Glutamatergic neuron (in vitro differentiated cells): Measurements from ENCODE around the gene PAK1. TPM values are rescaled to one million over a fixed set of nuclear protein-coding genes. Genes with fewer than 3 reads are reported as not detected.

Source experiments
- DNase-seq: peaks from one replicate; pipeline ENCODE4 v3.0.0; 2022
- H3K27ac Mint-ChIP-seq: one replicate; pipeline ENCODE4 v1.8.0; 2020; ENCODE audit warnings: mild to moderate bottlenecking, mixed read lengths, inconsistent platforms; ENCODE audit not compliant: unreplicated experiment
- H3K27me3 Mint-ChIP-seq: one replicate; pipeline ENCODE4 v1.8.0; 2020; ENCODE audit warnings: mild to moderate bottlenecking, moderate library complexity, mixed read lengths, inconsistent platforms; ENCODE audit not compliant: unreplicated experiment
- H3K36me3 Mint-ChIP-seq: one replicate; pipeline ENCODE4 v1.8.0; 2020; ENCODE audit warnings: mild to moderate bottlenecking, mixed read lengths, inconsistent platforms; ENCODE audit not compliant: unreplicated experiment
- H3K4me1 Mint-ChIP-seq: one replicate; pipeline ENCODE4 v1.8.0; 2020; ENCODE audit warnings: mild to moderate bottlenecking, low read depth, mixed read lengths, inconsistent platforms; ENCODE audit not compliant: unreplicated experiment
- H3K4me3 Mint-ChIP-seq: one replicate; pipeline ENCODE4 v1.8.0; 2020; ENCODE audit warnings: mild to moderate bottlenecking, mixed read lengths, inconsistent platforms; ENCODE audit not compliant: unreplicated experiment
- H3K9me3 Mint-ChIP-seq: one replicate; pipeline ENCODE4 v1.8.0; 2020; ENCODE audit warnings: mild to moderate bottlenecking, moderate library complexity, mixed read lengths, inconsistent platforms; ENCODE audit not compliant: unreplicated experiment
- total RNA-seq: library from RNA; stranded (reverse); fragmentation: NEBNext Ultra II Directional; extraction: Animal tissue kit (Norgen Biotek cat#: 25700); gene quantifications from one replicate; pipeline ENCODE4 v1.2.1, GENCODE V29; 2021; ENCODE audit not compliant: unreplicated experiment
- TF ChIP-seq, protein P1 (sequence below): fragments of 200-600 bp; sonication (generic); IDR thresholded peaks from one replicate; pipeline ENCODE4 v1.5.0; 2021; ENCODE audit not compliant: partially characterized antibody, unreplicated experiment

Gene PAK1
- total RNA-seq, 1 donor from 2014 or later: 126 TPM

DNA sequence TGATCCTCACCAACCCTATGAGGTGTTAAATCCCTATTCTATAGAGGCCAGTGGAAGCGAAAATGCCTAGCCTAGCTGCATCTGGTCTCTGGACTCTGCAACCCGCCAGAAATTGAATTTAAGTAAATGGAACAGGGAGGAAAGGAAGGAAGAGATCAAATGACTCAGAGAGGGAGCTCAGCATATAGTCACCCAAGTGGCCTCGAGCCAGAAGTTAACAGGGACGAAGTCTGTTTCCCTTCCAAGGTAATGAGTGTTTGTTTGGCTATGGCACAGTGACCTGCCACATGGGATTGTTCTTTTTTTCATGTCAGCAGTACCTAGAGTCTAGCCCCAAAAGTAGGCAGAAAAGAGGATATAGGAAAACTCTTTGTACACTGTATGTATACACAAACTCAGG, 66.3 kb downstream of the PAK1 start:
- TF ChIP-seq, protein P1, sequence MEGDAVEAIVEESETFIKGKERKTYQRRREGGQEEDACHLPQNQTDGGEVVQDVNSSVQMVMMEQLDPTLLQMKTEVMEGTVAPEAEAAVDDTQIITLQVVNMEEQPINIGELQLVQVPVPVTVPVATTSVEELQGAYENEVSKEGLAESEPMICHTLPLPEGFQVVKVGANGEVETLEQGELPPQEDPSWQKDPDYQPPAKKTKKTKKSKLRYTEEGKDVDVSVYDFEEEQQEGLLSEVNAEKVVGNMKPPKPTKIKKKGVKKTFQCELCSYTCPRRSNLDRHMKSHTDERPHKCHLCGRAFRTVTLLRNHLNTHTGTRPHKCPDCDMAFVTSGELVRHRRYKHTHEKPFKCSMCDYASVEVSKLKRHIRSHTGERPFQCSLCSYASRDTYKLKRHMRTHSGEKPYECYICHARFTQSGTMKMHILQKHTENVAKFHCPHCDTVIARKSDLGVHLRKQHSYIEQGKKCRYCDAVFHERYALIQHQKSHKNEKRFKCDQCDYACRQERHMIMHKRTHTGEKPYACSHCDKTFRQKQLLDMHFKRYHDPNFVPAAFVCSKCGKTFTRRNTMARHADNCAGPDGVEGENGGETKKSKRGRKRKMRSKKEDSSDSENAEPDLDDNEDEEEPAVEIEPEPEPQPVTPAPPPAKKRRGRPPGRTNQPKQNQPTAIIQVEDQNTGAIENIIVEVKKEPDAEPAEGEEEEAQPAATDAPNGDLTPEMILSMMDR: no peak
- Mint-ChIP-seq H3K36me3 (no peaks in the 10 kb centered on the region), H3K4me1 (peaks cover 41% of the 10 kb centered on the region), H3K9me3 (peaks cover 5% of the 10 kb centered on the region), H3K27me3 (no peaks in the 10 kb centered on the region), H3K4me3 (no peak overlapping the region), H3K27ac (peak overlapping the region; percentile 16)
- no peak for DNase-seq

DNA sequence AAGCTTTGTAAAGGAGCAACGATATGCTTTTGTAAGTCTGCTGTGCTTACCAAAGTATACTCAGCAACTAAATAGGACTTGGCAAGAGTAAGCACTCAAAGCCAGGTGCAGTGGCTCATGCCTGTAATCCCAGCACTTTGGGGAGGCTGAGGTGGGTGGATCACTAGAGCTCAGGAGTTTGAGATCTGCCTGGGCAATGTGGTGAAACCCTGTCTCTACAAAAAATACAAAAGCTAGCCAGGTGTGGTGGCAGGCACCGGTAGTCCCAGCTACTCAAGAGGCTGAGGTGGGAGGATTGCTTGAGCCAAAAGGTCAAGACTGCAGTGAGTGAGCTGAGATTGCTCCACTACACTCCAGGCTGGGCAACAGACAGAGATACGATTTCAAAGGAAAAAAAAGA, 67.5 kb downstream of the PAK1 start:
- Mint-ChIP-seq H3K9me3 (peaks cover 6% of the 10 kb centered on the region), H3K4me3 (no peak overlapping the region), H3K36me3 (no peaks in the 10 kb centered on the region), H3K27me3 (no peaks in the 10 kb centered on the region), H3K4me1 (peaks cover 44% of the 10 kb centered on the region), H3K27ac (no peak overlapping the region)
- DNase-seq: no peak
- TF ChIP-seq, protein P1: no peak

DNA sequence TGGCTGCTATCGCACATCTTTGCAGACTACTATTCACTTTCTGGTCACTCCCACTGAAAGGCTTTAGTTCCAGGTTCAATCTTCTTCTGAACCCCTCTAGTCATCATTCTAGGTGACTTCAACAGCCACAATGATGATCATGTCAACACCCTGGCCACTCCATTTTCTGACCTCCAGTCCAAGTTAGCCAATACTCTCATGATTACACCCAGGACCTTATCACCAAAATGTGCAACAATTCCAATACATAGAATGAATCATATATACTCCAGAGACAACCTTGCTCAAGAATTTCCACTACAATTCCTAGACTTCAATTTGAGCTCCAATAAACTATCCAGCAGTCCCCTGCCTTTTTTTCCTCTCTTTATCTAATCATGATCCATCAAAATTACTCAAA, 70.7 kb downstream of the PAK1 start:
- DNase-seq: no peak
- Mint-ChIP-seq H3K27ac (no peak overlapping the region), H3K36me3 (no peaks in the 10 kb centered on the region), H3K27me3 (peaks cover 2% of the 10 kb centered on the region), H3K9me3 (peaks cover 1% of the 10 kb centered on the region), H3K4me1 (peaks cover 48% of the 10 kb centered on the region), H3K4me3 (no peak overlapping the region)
- TF ChIP-seq, protein P1: no peak

DNA sequence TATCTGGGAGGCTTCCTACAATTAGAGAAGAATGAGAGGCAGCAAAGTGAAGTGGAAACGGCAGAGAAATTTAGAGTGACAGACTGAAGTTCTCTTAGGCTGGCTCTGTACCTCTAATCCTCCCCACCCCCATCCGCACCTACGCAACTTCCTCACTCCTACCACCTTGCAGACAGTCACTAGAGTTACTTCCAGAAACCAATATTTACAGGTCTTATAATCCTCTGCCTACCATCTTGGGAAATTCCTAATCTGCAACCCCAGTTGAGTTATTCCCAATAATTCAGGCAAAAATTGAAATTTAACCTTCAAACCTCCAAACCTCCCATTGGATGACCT, 71.7 kb downstream of the PAK1 start:
- Mint-ChIP-seq H3K9me3 (peaks cover 1% of the 10 kb centered on the region), H3K4me1 (peaks cover 39% of the 10 kb centered on the region), H3K27ac (peak overlapping the region; percentile 20), H3K4me3 (no peak overlapping the region), H3K27me3 (peaks cover 2% of the 10 kb centered on the region), H3K36me3 (no peaks in the 10 kb centered on the region)
- no peak for DNase-seq
- TF ChIP-seq, protein P1: no peak

DNA sequence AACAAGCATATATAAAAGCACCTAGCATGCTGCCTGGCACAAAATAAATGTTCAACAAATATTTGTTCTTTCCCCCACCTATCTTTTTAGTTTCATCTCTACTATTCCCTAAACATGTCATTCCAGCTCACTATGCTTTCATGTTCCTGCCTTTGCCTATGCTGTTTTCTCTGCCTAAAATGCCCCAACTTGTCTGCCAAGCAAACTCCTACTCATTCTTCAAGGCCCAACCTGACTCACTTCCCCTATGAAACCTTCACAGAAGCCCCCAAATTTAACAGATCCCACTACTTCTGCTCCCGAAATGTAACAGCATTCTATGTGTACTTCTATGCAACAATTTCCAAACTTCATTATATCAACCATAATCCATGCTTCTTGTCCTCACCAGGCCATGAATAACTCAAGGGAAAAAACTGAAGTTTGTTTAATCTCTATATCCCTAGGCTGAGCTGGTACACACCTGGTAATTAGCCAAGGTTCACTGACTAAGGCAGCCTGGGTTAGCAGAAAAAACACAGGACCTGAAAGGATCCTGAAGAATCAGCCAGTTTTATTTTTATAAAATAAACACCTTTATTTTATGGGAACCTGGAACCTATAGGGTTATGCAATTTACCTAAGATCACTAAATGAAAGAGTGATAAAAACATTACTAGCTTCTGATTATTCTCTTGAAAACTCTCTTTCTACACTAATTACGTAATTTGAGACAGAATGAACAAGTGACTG, 72.2 kb downstream of the PAK1 start:
- Mint-ChIP-seq H3K36me3 (no peaks in the 10 kb centered on the region), H3K27ac (peak overlapping the region; percentile 46), H3K27me3 (peaks cover 2% of the 10 kb centered on the region), H3K4me3 (no peak overlapping the region), H3K4me1 (peaks cover 37% of the 10 kb centered on the region), H3K9me3 (peaks cover 1% of the 10 kb centered on the region)
- TF ChIP-seq, protein P1: no peak
- no peak for DNase-seq
